AG10803 (cell line): ENCODE results near the gene GPR84.
"Not testable (repeated sequence)": the region's sequence is repeated elsewhere in the genome, so short reads cannot be mapped to it uniquely, and the experiment has no call there.

Experiments used
- DNase-seq: peaks from one replicate; pipeline ENCODE4 v3.0.0; 2010; ENCODE audit warnings: low read depth
- H3K4me3 ChIP-seq: 2 replicates; pipeline ENCODE4 v1.5.1; 2011; ENCODE audit warnings: mild to moderate bottlenecking, low read length, control low read depth
- TF ChIP-seq, protein P1 (sequence below): conservative IDR thresholded peaks from 2 replicates; pipeline ENCODE4 v1.5.1; 2011; ENCODE audit warnings: mild to moderate bottlenecking, low read length, control low read depth, inconsistent platforms

Gene GPR84

GRCh38 chr12:54331461-54331860 is 32.8 kb downstream of the GPR84 start:
- H3K4me3 ChIP-seq, result no peak overlapping the region
- DNase-seq, result no peak
- TF ChIP-seq, protein P1, sequence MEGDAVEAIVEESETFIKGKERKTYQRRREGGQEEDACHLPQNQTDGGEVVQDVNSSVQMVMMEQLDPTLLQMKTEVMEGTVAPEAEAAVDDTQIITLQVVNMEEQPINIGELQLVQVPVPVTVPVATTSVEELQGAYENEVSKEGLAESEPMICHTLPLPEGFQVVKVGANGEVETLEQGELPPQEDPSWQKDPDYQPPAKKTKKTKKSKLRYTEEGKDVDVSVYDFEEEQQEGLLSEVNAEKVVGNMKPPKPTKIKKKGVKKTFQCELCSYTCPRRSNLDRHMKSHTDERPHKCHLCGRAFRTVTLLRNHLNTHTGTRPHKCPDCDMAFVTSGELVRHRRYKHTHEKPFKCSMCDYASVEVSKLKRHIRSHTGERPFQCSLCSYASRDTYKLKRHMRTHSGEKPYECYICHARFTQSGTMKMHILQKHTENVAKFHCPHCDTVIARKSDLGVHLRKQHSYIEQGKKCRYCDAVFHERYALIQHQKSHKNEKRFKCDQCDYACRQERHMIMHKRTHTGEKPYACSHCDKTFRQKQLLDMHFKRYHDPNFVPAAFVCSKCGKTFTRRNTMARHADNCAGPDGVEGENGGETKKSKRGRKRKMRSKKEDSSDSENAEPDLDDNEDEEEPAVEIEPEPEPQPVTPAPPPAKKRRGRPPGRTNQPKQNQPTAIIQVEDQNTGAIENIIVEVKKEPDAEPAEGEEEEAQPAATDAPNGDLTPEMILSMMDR, result no peak

DNA sequence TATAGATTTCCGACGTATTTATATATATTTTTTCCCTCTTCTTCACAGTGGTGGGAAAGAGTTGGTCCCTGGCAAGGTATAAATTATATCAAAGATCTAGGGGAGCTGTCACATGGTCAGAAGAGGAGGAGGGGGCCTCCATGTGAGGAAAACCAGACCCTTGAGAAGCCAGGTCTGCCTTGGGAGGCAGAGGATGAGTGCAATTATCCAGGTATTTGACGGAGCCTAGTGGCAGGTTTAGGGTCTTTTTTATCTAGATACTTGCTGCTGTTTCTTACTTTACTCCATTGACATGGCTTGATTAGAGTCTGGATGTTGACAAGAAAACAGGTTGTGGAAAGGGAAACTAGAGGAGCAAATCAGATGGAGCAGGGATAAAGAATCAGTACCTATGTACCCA is 33.8 kb downstream of the GPR84 start:
- TF ChIP-seq, protein P1, result no peak
- no peak overlapping the region for H3K4me3 ChIP-seq
- DNase-seq, result no peak

DNA sequence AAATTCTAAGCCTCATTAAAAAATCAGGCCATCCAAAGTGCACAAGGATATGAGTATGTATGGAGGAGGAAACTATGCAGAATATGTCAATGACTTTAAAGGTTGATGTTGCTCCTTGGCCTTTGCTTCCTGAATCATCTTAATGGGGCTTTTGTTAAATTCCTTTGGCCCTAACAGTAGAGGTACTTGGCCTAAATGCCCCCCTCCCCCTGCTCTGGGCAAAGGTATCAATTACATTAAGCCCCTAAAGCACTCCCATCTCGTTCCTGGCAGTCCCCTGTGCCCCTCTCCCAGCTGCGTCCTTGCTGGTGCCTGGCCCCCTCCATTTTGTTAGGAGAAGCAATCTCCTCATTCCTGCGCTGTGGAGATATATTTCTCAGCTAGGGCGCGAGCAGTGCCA is 34.5 kb downstream of the GPR84 start:
- TF ChIP-seq, protein P1, result no peak
- DNase-seq, result no peak
- no peak overlapping the region for H3K4me3 ChIP-seq

GRCh38 chr12:54328595-54329337 is 35.5 kb downstream of the GPR84 start:
- no peak for DNase-seq
- TF ChIP-seq, protein P1, result no peak

DNA sequence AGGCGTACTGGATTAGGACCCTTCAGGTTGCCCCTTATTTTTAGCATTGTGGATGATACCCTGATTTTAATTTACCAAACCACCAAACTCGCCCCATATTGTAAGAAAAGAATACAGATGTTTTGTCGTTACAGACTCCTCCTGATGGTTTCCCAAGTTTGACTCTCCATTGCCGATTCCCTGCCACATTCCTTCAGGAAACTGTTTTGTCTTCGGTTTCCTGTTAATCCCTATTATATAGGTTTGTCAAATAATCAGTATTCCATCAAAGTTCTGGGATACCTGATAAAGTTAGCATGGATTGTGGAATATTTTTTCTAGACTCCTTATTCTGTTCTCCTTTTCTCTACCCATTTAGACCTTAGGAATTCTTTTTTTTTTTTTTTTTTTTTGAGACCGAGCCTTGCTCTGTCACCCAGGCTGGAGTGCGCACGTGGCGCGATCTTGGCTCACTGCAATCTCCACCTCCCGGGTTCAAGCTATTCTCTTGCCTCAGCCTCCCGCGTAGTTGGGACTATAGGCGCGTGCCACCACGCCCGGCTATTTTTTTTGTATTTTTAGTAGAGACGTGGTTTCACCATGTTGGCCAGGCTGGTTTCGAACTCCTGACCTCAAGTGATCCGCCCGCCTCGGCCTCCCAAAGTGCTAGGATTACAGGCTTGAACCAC is 38.7 kb downstream of the GPR84 start:
- DNase-seq, result not testable (repeated sequence)
- H3K4me3 ChIP-seq, result peak overlapping the region; percentile 97

More at GRCh38 chr12:54328595-54329337, 35.5 kb downstream of the GPR84 start:
- H3K4me3 ChIP-seq, result no peak overlapping the region

- peak; percentile 100 for DNase-seq
- H3K4me3 ChIP-seq, result peak within 1 kb of the TSS; percentile 97
- TF ChIP-seq, protein P1, result peak; percentile 77
These were observed 39.5 kb downstream of the GPR84 start, which contains the start of gene COPZ1 for GRCh38 chr12:54324617-54325441. Gene COPZ1 (plus strand): TSS chr12:54325131. CDS start chr12:54325164, 33 bp downstream.

GRCh38 chr12:54321363-54321762 is 42.9 kb downstream of the GPR84 start:
- no peak overlapping the region for H3K4me3 ChIP-seq
- DNase-seq, result no peak
- TF ChIP-seq, protein P1, result no peak
